ENCODE data around the gene KIAA1210.

KIAA1210 gene

GRCh38 chrX:119127650-119128049 lies at the start of gene KIAA1210:
Gene KIAA1210, minus strand, starts transcription at chrX:119127812. Its CDS starts 4,170 bp downstream, at chrX:119123642.
- no peak for DNase-seq (ENCODE audit: low spot score)

GRCh38 chrX:119177278-119177677 lies 49.7 kb upstream of the KIAA1210 start:
- no peak for DNase-seq (ENCODE audit: low spot score)

GRCh38 chrX:119174900-119175299 lies 47.3 kb upstream of the KIAA1210 start:
- DNase-seq (ENCODE audit: low spot score), result no peak

GRCh38 chrX:119168104-119168503 lies 40.5 kb upstream of the KIAA1210 start:
- no peak for DNase-seq (ENCODE audit: low spot score)

GRCh38 chrX:119158226-119158625 lies 30.6 kb upstream of the KIAA1210 start:
- DNase-seq (ENCODE audit: low spot score), result no peak

GRCh38 chrX:119156241-119156640 lies 28.6 kb upstream of the KIAA1210 start:
- no peak for DNase-seq (ENCODE audit: low spot score)

- DNase-seq (ENCODE audit: low spot score), result no peak
Observed at GRCh38 chrX:119155416-119156035, 27.9 kb upstream of the KIAA1210 start.

GRCh38 chrX:119151051-119151380 lies 23.4 kb upstream of the KIAA1210 start:
- DNase-seq (ENCODE audit: low spot score), result no peak

- DNase-seq (ENCODE audit: low spot score), result no peak
Observed at GRCh38 chrX:119150163-119151050, 22.8 kb upstream of the KIAA1210 start.

- no peak for DNase-seq (ENCODE audit: low spot score)
Observed at GRCh38 chrX:119147486-119147885, 19.9 kb upstream of the KIAA1210 start.

- DNase-seq (ENCODE audit: low spot score), result no peak
Observed at GRCh38 chrX:119145241-119145653, 17.6 kb upstream of the KIAA1210 start.

- no peak for DNase-seq (ENCODE audit: low spot score)
Observed at GRCh38 chrX:119134466-119134865, 6.9 kb upstream of the KIAA1210 start.

- no peak for DNase-seq (ENCODE audit: low spot score)
Observed at GRCh38 chrX:119132961-119133360, 5.3 kb upstream of the KIAA1210 start.

GRCh38 chrX:119132316-119132715 lies 4.7 kb upstream of the KIAA1210 start:
- DNase-seq (ENCODE audit: low spot score), result no peak

GRCh38 chrX:119130911-119131310 lies 3.3 kb upstream of the KIAA1210 start:
- DNase-seq (ENCODE audit: low spot score), result no peak

- no peak for DNase-seq (ENCODE audit: low spot score)
Observed at GRCh38 chrX:119121341-119121740, 6.3 kb downstream of the KIAA1210 start.

GRCh38 chrX:119118780-119119395 lies 8.7 kb downstream of the KIAA1210 start:
- DNase-seq (ENCODE audit: low spot score), result peak; percentile 32

- no peak for DNase-seq (ENCODE audit: low spot score)
Observed at GRCh38 chrX:119107206-119107605, 20.4 kb downstream of the KIAA1210 start.

- no peak for DNase-seq (ENCODE audit: low spot score)
Observed at GRCh38 chrX:119105826-119106225, 21.8 kb downstream of the KIAA1210 start.

- DNase-seq (ENCODE audit: low spot score), result no peak
Observed at GRCh38 chrX:119101168-119101567, 26.4 kb downstream of the KIAA1210 start.

GRCh38 chrX:119095936-119096335 lies 31.7 kb downstream of the KIAA1210 start:
- DNase-seq (ENCODE audit: low spot score), result no peak

GRCh38 chrX:119094819-119095218 lies 32.8 kb downstream of the KIAA1210 start:
- no peak for DNase-seq (ENCODE audit: low spot score)

Measured in germinal center (tissue), 1 donor.